Stimulated activated CD8-positive, alpha-beta memory T cell treated with anti-CD3 and anti-CD28 coated beads, Interleukin-12 subunit alpha, Interleukin-12 subunit beta, amount 100 ng/mL, for 4 hours (primary cell): ENCODE measurements around the gene SPRED1.
"Not testable (repeated sequence)": the region's sequence is repeated elsewhere in the genome, so short reads cannot be mapped to it uniquely, and the experiment has no call there.

Source experiments
- DNase-seq: peaks from one replicate; pipeline ENCODE4 v3.0.0-alpha.2; 2020; ENCODE audit warnings: low read depth

Gene SPRED1

GRCh38 chr15:38237021-38237420 lies 15.6 kb upstream of the SPRED1 start:
- DNase-seq = not testable (repeated sequence)

DNA sequence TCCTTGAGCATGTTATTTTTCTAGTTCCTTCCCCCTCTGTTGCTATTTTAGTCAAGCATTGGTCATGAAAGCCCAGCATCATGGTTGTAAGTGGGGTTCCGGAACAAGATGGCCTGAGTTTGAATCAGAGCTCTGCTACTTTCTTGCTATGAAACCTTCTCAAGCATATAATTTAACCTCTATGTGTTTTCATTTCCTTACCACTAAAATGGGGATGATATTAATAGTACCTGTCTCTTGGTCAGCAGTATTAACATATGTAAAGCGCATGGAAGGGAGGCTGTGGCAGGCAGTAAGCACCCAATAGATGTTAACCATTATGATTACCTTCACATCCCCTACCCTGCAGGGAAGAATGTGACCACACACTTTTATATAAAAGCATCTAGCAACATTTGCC lies 14.3 kb upstream of the SPRED1 start:
- DNase-seq = no peak

DNA sequence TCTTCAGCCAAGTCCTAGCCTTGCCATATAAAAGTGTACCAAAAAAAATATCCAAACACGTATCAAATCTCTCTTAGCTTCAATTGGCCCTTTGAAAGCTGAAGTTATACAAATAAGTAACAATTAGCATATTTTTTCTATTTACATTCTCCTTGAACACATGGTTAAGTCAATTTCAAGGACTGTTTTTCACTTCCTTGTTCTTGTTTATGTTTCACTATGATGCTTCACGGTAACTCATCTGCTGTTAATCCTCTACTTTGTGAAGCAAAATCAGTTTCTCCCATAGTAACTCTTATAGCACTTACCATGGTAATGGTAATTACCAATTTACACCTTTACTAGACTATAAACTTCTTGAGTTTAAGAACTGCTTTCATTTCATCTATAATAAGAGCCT lies 10.6 kb upstream of the SPRED1 start:
- DNase-seq = no peak

DNA sequence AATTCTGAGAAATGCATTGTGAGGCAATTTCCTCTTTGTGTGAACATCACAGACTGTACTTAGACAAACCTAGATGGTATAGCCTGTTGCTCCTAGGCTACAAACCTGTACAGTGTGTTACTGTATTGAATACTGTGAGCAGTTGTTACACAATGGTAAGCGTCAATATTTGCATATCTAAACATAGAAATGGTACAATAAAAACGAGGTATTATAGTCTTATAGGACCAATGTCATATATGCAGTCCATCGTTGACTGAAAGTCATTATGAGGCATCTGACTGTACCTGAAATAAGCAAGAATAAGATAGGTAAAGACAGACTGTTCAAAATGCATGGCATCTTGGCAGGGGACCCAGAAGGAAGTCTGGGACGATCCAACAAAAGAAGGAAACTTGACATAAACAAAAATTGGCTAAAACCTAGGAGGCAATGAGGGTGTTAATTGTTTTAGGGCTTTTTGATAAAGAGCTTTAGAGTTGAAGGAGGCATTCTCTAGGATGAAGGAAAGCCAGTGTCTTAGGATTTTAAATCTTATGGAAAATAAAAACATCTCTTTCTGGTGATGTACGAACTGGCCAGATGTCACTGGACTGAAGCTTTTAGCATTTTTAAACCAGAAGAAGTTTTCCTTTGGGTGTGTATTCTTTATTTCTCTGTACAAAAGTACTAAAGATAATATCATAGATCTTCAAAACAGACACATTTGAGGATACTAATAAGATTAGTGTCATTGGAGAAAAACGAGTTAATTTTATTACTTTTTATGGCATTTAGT lies 9.2 kb upstream of the SPRED1 start:
- DNase-seq = no peak

DNA sequence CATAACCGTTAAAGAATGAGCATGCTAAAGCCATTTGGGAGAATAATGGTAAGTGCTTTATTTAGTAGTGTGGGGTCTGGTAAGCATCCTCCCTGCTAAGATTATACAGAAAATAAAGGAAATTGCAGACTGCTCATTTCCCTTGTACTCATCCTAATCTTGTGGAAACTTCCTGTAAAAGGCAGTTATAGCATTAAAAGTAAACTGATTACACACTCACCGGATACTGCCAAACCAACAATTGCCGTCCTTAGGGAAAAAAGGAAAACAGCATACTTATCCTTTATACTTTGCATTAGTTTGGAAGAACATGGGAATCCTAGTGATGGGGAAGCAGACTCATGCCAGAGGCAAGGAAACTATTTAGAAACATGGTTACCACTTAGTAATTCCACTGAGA lies 5.3 kb upstream of the SPRED1 start:
- DNase-seq = no peak

- no peak for DNase-seq
Measured at GRCh38 chr15:38253351-38253781, 730 bp downstream of the SPRED1 start.

- DNase-seq = no peak
Measured at GRCh38 chr15:38254051-38254883, 1.6 kb downstream of the SPRED1 start.

- no peak for DNase-seq
Measured at GRCh38 chr15:38255690-38256089, 3.1 kb downstream of the SPRED1 start.

GRCh38 chr15:38257676-38258075 lies 5.0 kb downstream of the SPRED1 start:
- no peak for DNase-seq

- DNase-seq = no peak
Measured at GRCh38 chr15:38259134-38259533, 6.5 kb downstream of the SPRED1 start.

DNA sequence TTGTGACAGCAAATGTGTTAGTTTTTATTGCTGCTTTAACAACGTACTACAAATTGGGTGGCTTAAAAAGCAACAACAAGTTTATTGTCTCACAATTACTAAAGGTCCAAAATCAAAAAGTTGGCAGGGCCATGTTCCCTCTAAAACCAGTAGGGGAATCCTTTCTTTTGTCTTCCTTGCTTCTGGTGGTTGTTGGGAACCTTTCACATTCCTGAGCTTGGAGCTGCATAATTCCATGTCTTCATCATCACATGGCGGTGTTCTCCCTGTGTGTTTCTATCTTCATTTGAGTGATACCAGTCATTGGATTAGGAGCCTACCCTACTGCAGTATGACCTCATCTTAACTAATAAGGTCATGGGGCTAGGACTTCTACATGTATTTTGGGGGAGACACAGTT lies 7.4 kb downstream of the SPRED1 start:
- no peak for DNase-seq

DNA sequence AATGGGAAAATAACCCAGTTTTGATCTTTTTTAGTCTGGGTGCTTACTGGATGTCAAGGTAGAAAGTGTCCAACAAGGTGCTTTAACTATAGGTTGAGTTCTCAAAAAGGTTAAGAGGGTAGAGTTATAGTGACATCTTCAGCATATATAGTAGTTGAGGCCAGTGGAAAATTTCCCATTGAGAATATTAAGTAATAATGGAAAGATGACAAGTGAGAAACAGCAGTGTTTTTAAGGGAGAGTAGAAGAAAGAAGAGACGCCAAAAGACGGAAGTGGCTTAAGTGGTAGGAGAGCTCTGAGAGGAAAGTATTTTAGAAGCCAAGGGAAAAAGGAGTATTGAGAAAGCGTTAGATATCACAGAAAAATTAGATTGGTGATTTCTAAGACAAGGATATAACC lies 10.6 kb downstream of the SPRED1 start:
- DNase-seq = no peak

- DNase-seq = no peak
Measured at GRCh38 chr15:38263996-38264395, 11.4 kb downstream of the SPRED1 start.

DNA sequence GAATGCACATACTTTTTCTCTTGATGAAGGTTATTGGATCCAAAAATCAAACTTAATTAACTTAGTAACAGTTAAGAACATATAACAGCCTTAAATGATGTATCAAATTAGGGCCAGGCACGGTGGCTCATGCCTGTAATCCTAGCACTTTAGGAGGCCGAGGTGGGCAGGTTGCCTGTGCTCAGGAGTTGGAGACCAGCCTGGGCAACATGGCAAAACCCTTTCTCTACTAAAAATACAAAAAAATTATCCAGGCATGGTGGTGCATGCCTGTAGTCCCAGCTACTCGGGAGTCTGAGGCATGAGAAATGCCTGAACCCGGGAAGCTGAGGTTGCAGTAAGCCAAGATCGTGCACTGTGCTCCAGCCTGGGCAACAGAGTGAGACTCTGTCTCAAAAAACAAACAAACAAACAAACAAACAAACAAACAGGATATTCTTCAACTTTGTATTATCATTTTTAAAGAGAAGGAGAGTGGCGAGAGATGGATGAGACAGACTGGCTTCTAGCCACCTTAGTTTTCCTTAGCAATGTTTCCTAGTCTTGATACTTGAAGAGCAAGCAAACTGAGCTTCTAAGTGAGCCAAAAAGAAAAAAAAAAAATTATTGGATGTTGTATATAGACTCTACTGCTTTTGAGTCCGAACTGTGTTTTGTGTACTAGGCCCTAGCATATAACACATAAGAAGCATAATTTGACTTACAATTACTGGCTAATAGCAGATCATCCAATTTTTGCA lies 13.8 kb downstream of the SPRED1 start:
- DNase-seq = no peak

DNA sequence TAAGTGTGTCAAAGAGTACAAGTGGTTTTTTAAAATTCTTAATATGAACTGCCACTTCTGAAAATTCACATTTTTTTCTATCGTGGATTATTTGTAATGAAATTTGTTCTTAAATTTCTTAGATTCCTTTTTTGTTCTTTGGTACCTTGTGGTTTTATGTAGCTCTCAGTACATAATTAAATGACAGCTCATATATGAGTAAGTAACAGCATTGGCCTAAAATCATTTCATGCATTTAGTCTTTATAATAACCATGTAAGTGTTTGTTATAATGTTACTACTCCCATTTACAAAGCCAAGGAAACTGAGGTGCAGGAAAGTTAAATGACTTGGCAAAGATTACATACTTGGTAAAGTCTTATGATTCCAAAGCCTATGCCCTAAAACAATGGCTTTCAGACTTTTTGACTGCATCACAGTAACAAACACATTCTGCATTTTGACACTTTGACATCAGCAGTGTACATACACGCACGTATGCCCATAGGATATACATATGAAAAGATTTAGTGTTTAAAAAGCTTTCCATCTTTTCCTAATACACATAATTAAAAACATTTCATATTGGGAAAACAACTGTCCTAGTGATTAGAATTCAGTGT lies 14.9 kb downstream of the SPRED1 start:
- DNase-seq = no peak

GRCh38 chr15:38271144-38271543 lies 18.5 kb downstream of the SPRED1 start:
- no peak for DNase-seq

DNA sequence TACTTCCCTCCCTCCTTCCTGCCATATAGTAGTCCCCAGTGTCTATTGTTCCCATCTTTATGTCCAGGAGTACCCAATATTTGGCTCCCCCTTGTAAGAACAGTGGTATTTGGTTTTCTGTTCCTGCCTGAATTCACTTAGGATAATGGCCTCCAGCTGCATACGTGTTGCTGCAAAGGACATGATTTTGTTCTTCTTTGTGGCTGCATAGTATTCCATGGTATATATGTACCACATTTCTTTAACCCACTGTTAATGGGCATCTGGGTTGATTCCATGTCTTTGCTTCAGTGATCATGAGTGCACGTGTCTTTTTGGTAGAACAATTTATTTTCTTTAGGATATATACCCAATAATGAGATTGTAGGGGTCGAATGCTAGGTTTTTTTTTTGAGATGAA lies 19.3 kb downstream of the SPRED1 start:
- DNase-seq = no peak

- not testable (repeated sequence) for DNase-seq
Measured at GRCh38 chr15:38272431-38272830, 19.8 kb downstream of the SPRED1 start.

DNA sequence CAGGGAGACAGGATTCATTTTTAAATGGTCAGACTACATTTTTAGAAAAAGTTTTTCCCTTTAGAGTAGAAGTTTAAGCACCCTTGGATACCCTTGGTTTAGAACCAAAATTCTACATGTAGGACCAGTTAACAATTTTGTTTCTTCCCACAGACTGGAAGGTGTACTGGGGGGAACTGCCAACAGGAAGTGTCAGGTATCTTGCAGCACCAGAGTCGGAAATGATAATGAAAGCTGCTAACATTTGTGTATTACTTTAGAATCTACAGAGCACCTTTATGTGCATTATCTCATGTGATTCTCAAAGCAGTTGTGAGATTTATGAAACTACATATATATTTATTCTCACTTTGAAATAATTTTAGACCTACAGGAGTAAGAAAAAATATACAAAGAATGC lies 21.5 kb downstream of the SPRED1 start:
- no peak for DNase-seq

DNA sequence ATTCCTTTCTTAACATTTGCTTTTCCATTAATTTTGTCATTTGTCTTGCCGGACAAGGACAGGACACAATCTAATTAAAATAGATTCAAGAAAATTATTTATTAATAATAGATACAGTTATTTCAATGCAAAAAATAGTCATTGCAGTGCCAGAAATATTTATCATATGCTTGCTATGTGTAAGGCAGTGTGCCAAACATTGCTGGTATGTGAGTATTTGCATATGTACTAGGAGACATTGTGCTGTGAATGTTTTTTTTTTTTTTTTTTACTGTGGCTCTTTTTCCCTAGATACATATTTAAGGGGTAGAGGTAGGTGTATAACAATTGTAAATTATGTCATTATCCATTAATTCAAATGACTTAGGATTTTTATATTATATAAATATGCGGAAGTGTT lies 23.3 kb downstream of the SPRED1 start:
- no peak for DNase-seq

- not testable (repeated sequence) for DNase-seq
Measured at GRCh38 chr15:38277281-38277680, 24.6 kb downstream of the SPRED1 start.

DNA sequence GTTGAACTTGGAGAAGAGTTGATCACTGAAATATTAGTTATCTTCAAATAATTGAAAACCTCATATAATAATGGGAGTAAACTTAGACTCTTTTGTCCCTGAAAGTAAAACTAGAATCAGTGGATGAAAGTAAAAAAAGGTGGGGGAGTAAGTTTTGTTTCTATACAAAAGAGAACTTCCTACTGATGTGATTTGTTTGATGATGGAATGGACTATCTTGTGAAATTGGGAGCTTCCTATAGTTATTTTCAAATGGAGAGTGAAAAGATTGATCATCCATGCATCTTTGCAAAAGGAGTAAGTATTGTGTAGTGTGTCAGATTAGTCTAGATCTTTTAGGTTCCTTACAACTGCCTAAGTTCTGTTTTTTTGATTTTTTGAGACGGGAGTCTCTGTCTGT lies 28.4 kb downstream of the SPRED1 start:
- no peak for DNase-seq
